ENCODE results near the gene BCL6.

DNA sequence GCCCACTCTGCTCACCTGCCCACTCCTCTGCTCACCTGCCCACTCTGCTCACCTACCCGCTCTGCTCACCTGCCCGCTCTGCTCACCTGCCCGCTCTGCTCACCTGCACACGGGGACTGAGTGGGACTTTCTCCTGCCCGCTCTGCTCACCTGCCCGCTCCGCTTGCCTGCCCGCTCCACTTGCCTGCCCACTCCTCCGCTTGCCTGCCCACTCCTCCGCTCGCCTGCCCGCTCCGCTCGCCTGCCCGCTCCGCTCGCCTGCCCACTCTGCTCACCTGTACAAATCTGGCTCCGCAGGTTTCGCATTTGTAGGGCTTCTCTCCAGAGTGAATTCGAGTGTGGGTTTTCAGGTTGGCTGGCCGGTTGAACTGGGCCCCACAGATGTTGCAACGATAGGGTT lies 20.0 kb downstream of the BCL6 start:
- TF ChIP-seq, protein P1, sequence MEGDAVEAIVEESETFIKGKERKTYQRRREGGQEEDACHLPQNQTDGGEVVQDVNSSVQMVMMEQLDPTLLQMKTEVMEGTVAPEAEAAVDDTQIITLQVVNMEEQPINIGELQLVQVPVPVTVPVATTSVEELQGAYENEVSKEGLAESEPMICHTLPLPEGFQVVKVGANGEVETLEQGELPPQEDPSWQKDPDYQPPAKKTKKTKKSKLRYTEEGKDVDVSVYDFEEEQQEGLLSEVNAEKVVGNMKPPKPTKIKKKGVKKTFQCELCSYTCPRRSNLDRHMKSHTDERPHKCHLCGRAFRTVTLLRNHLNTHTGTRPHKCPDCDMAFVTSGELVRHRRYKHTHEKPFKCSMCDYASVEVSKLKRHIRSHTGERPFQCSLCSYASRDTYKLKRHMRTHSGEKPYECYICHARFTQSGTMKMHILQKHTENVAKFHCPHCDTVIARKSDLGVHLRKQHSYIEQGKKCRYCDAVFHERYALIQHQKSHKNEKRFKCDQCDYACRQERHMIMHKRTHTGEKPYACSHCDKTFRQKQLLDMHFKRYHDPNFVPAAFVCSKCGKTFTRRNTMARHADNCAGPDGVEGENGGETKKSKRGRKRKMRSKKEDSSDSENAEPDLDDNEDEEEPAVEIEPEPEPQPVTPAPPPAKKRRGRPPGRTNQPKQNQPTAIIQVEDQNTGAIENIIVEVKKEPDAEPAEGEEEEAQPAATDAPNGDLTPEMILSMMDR (IDR thresholded peaks at IDR 0.05), result no peak
- no peak for TF ChIP-seq POLR2A (IDR thresholded peaks at IDR 0.05)

All from uterus (tissue), 2 donors.